PC-9 (cell line): ENCODE results near the gene GCH1. TPM values are rescaled to one million over a fixed set of nuclear protein-coding genes. Genes with fewer than 3 reads are reported as not detected.

ENCODE experiments used
- BruUV-seq: library from RNA; stranded (reverse); fragments of 400-500 nt; replicated peaks from 2 replicates; lab custom pipeline; 2021; lab: Mats Ljungman, UMichigan
- CTCF ChIA-PET: fragments of 300-600 bp; sonication (Branson Sonifier 250); formaldehyde crosslinking; loops from one replicate; lab custom pipeline; 2022; ENCODE audit warnings: antibody characterized with exemption; lab: Charles Lee
- POLR2A ChIA-PET: fragments of 300-600 bp; sonication (Branson Sonifier 250); formaldehyde crosslinking; loops from one replicate; lab custom pipeline; 2022; ENCODE audit warnings: antibody characterized with exemption; ENCODE audit not compliant: unreplicated experiment; lab: Charles Lee
- DNase-seq, 2 experiments: peaks; one replicate each; pipeline versions ENCODE4 v3.0.0 to v3.0.0-alpha.2; 2015 to 2022; ENCODE audit warnings: mixed read lengths in 1 of 2
- H2AFZ ChIP-seq: fragments of 200-600 bp; sonication (generic); 2 replicates; pipeline ENCODE4 v1.8.1; 2017; ENCODE audit warnings: antibody characterized with exemption
- H3F3A ChIP-seq: fragments of 200-600 bp; sonication (generic); 2 replicates; pipeline ENCODE4 v1.8.1; 2017; ENCODE audit warnings: antibody characterized with exemption, mild to moderate bottlenecking, low read depth; ENCODE audit not compliant: insufficient read depth
- H3K27ac ChIP-seq: fragments of 200-600 bp; sonication (generic); 2 replicates; pipeline ENCODE4 v1.6.1; 2016; ENCODE audit warnings: mixed run types
- H3K27me3 ChIP-seq: fragments of 200-600 bp; sonication (generic); 2 replicates; pipeline ENCODE4 v1.6.1; 2016; ENCODE audit warnings: low read depth, mixed run types; ENCODE audit not compliant: insufficient read depth
- H3K36me3 ChIP-seq: fragments of 200-600 bp; sonication (generic); 2 replicates; pipeline ENCODE4 v1.6.1; 2016; ENCODE audit warnings: low read depth, mixed run types
- H3K4me1 ChIP-seq: fragments of 200-600 bp; sonication (generic); replicated peaks from 2 replicates; pipeline ENCODE4 v1.6.1; 2016; ENCODE audit warnings: mixed run types; ENCODE audit not compliant: insufficient read depth
- H3K4me2 ChIP-seq: fragments of 200-600 bp; sonication (generic); 2 replicates; pipeline ENCODE4 v1.6.1; 2017; ENCODE audit warnings: mixed run types
- H3K4me3 ChIP-seq: fragments of 200-600 bp; sonication (generic); 2 replicates; pipeline ENCODE4 v1.6.1; 2016; ENCODE audit warnings: mixed run types
- H3K79me2 ChIP-seq: fragments of 200-600 bp; sonication (generic); 2 replicates; pipeline ENCODE4 v1.6.1; 2017; ENCODE audit warnings: low read depth, mixed run types
- H3K9me2 ChIP-seq: fragments of 200-600 bp; sonication (generic); 2 replicates; pipeline ENCODE4 v1.8.1; 2017; ENCODE audit warnings: mild to moderate bottlenecking; ENCODE audit not compliant: insufficient read depth
- H3K9me3 ChIP-seq: fragments of 200-600 bp; sonication (generic); 2 replicates; pipeline ENCODE4 v1.8.1; 2016; ENCODE audit warnings: low read depth; ENCODE audit not compliant: insufficient read depth
- H4K20me1 ChIP-seq: fragments of 200-600 bp; sonication (generic); 2 replicates; pipeline ENCODE4 v1.8.1; 2017; ENCODE audit not compliant: insufficient read depth
- CTCF ChIP-seq: fragments of 200-600 bp; sonication (generic); conservative IDR thresholded peaks from 2 replicates; pipeline ENCODE4 v1.6.1; 2017; ENCODE audit warnings: mixed run types, antibody characterized with exemption, mild to moderate bottlenecking, moderate library complexity
- EZH2 ChIP-seq: fragments of 200-600 bp; sonication (generic); IDR thresholded peaks from 2 replicates; pipeline ENCODE4 v1.8.0; 2017; ENCODE audit warnings: antibody characterized with exemption, low read depth
- intact Hi-C: fragments of 100-400 bp; cut with micrococcal nuclease; formaldehyde crosslinking; loops from one replicate; pipeline ENCODE4 v1.10.0; 2022; ENCODE audit not compliant: unreplicated experiment
- total RNA-seq: library from RNA; stranded (reverse); gene quantifications from 2 replicates; pipeline ENCODE4 v1.2.3, GENCODE V29; 2021

Gene GCH1
- total RNA-seq, 1 experiment from 2014 or later, result 5.1 TPM

- Histone ChIP-seq H3K4me1 (no peaks in the 10 kb centered on the region), H3K9me2 (no peaks in the 10 kb centered on the region), H3K27ac (no peak overlapping the region), H2AFZ (no peak overlapping the region), H3K79me2 (no peaks in the 10 kb centered on the region), H3K36me3 (no peaks in the 10 kb centered on the region), H3K9me3 (no peaks in the 10 kb centered on the region), H3K27me3 (no peaks in the 10 kb centered on the region), H3K4me3 (no peak overlapping the region), H4K20me1 (no peaks in the 10 kb centered on the region), H3K4me2 (no peak overlapping the region), H3F3A (no peaks in the 10 kb centered on the region)
- CTCF ChIA-PET, result no interaction called here
- intact Hi-C loops, result no loop called here
- no peak for TF ChIP-seq CTCF
- no peak for TF ChIP-seq EZH2
- no TSS peak for BruUV-seq
- DNase-seq, result no peak
- POLR2A ChIA-PET, result no interaction called here
Measured at GRCh38 chr14:54857830-54858269, 44.8 kb downstream of the GCH1 start.

- H3K9me2 ChIP-seq, result no peaks in the 10 kb centered on the region
- no peaks in the 10 kb centered on the region for H3K27me3 ChIP-seq
- intact Hi-C loops, result no loop called here
Measured at GRCh38 chr14:54856152-54856551, 46.5 kb downstream of the GCH1 start.

GRCh38 chr14:54854181-54854580, 48.4 kb downstream of the GCH1 start:
- H2AFZ ChIP-seq, result no peak overlapping the region
- H3K27ac ChIP-seq, result no peak overlapping the region
- TF ChIP-seq CTCF (no peak), EZH2 (no peak)
- no peak overlapping the region for H3K4me3 ChIP-seq
- intact Hi-C loops, result no loop called here
- no peaks in the 10 kb centered on the region for H3K9me3 ChIP-seq
- H3K4me2 ChIP-seq, result no peak overlapping the region
- H3K9me2 ChIP-seq, result no peaks in the 10 kb centered on the region
- ChIA-PET CTCF (no interaction called here), POLR2A (no interaction called here)
- no peaks in the 10 kb centered on the region for H3K4me1 ChIP-seq
- no peak for DNase-seq
- BruUV-seq, result no TSS peak
- H3F3A ChIP-seq, result no peaks in the 10 kb centered on the region
- no peaks in the 10 kb centered on the region for H3K36me3 ChIP-seq
- no peaks in the 10 kb centered on the region for H3K27me3 ChIP-seq
- no peaks in the 10 kb centered on the region for H4K20me1 ChIP-seq
- H3K79me2 ChIP-seq, result no peaks in the 10 kb centered on the region

More at GRCh38 chr14:54856152-54856551, 46.5 kb downstream of the GCH1 start:
- DNase-seq, result no peak
- Histone ChIP-seq H2AFZ (no peak overlapping the region), H3K9me3 (no peaks in the 10 kb centered on the region), H3K79me2 (no peaks in the 10 kb centered on the region), H3K4me2 (no peak overlapping the region), H4K20me1 (no peaks in the 10 kb centered on the region), H3K4me1 (no peaks in the 10 kb centered on the region), H3K4me3 (no peak overlapping the region), H3K27ac (no peak overlapping the region), H3F3A (no peaks in the 10 kb centered on the region), H3K36me3 (no peaks in the 10 kb centered on the region)
- ChIA-PET POLR2A (no interaction called here), CTCF (no interaction called here)
- TF ChIP-seq EZH2 (no peak), CTCF (no peak)
- BruUV-seq, result no TSS peak
